ENCODE results near the gene MDK.

GRCh38 chr11:46339816-46340215, 41.7 kb upstream of the MDK start:
- TF ChIP-seq EZH2 (IDR thresholded peaks at IDR 0.05; ENCODE audit: borderline replicate concordance) (no peak), CTCF (IDR thresholded peaks at IDR 0.05; ENCODE audit: poor library complexity) (no peak)
